ENCODE data around the gene YAP1. TPM values are rescaled to one million over a fixed set of nuclear protein-coding genes. Genes with fewer than 3 reads are reported as not detected.
A peak's percentile ranks its signal among the peaks of the same experiment; 100 is the strongest.

Gene YAP1
- total and polyA plus RNA-seq, 2 donors (not counting 1 experiment from before 2014, with no cell fraction given): 116 to 169 TPM

GRCh38 chr11:102085864-102086551 lies 24.2 kb upstream of the YAP1 start:
- Histone ChIP-seq H3K9me3 (ENCODE audit: control insufficient read depth, insufficient read depth, low read depth, low read length) (no peaks in the 10 kb centered on the region), H3K4me3 (replicated peaks in 1 of 4; ENCODE audit: control extremely low read depth in 1 of 4, insufficient read depth in 1 of 4, low read depth in 3 of 4, low read length in 4 of 4) (no peak overlapping the region), H2AFZ (ENCODE audit: low read length) (no peak overlapping the region), H3K79me2 (ENCODE audit: control insufficient read depth, insufficient read depth, low read length) (no peaks in the 10 kb centered on the region), H3K27ac (ENCODE audit: insufficient read depth, low read length) (no peak overlapping the region), H3K36me3 (ENCODE audit: control insufficient read depth, insufficient read depth, low read length) (no peaks in the 10 kb centered on the region), H3K4me1 (ENCODE audit: control insufficient read depth, extremely low read depth, insufficient read depth, low read length) (no peaks in the 10 kb centered on the region), H4K20me1 (ENCODE audit: control insufficient read depth, extremely low read depth, insufficient read depth, low read length) (no peaks in the 10 kb centered on the region), H3K9ac (ENCODE audit: insufficient read depth, low read length) (no peak overlapping the region), H3K4me2 (ENCODE audit: extremely low read depth, insufficient read depth, low read length) (no peak overlapping the region), H3K27me3 (ENCODE audit: control insufficient read depth, insufficient read depth, low read length) (no peaks in the 10 kb centered on the region)
- DNase-seq (ENCODE audit: low read depth in 2 of 2): peak; percentile 14 to 38
- no peak for TF ChIP-seq EZH2 (IDR thresholded peaks at IDR 0.05; ENCODE audit: low read length, missing control alignments)
- TF ChIP-seq CTCF (conservative IDR thresholded peaks at IDR 0.05 in 1 of 2, IDR thresholded peaks at IDR 0.05 in 1 of 2; ENCODE audit: low read depth in 1 of 2, low read length in 2 of 2): no peak

DNA sequence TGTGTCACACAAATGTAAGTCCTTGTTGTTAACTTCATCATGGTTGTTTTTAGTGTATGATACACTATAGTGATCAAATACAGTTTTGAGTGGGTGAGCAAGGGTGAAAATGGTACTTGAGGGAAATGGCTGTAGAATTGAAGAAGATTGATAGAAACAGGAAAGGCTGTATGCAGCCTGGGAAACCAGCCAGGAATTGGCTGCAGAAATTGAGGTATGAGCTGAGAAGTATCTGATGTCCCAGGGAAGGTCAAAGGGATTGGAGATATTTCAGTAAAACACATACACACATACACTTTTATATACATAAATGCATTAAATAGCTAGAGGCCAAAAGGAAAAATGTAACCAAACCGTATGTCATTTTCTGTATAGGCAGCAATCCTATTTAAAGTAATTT lies 13.1 kb upstream of the YAP1 start:
- Histone ChIP-seq H4K20me1 (ENCODE audit: control insufficient read depth, extremely low read depth, insufficient read depth, low read length) (no peaks in the 10 kb centered on the region), H3K4me2 (ENCODE audit: extremely low read depth, insufficient read depth, low read length) (no peak overlapping the region), H3K4me3 (replicated peaks in 1 of 4; ENCODE audit: control extremely low read depth in 1 of 4, insufficient read depth in 1 of 4, low read depth in 3 of 4, low read length in 4 of 4) (no peak overlapping the region), H3K9me3 (ENCODE audit: control insufficient read depth, insufficient read depth, low read depth, low read length) (no peaks in the 10 kb centered on the region), H3K79me2 (ENCODE audit: control insufficient read depth, insufficient read depth, low read length) (no peaks in the 10 kb centered on the region), H3K27me3 (ENCODE audit: control insufficient read depth, insufficient read depth, low read length) (no peaks in the 10 kb centered on the region), H2AFZ (ENCODE audit: low read length) (no peak overlapping the region), H3K36me3 (ENCODE audit: control insufficient read depth, insufficient read depth, low read length) (no peaks in the 10 kb centered on the region), H3K4me1 (ENCODE audit: control insufficient read depth, extremely low read depth, insufficient read depth, low read length) (no peaks in the 10 kb centered on the region), H3K9ac (ENCODE audit: insufficient read depth, low read length) (no peak overlapping the region), H3K27ac (ENCODE audit: insufficient read depth, low read length) (no peak overlapping the region)
- DNase-seq (ENCODE audit: low read depth in 2 of 2): peak; percentile 27 to 54
- TF ChIP-seq CTCF (conservative IDR thresholded peaks at IDR 0.05 in 1 of 2, IDR thresholded peaks at IDR 0.05 in 1 of 2; ENCODE audit: low read depth in 1 of 2, low read length in 2 of 2): no peak
- TF ChIP-seq EZH2 (IDR thresholded peaks at IDR 0.05; ENCODE audit: low read length, missing control alignments): no peak

DNA sequence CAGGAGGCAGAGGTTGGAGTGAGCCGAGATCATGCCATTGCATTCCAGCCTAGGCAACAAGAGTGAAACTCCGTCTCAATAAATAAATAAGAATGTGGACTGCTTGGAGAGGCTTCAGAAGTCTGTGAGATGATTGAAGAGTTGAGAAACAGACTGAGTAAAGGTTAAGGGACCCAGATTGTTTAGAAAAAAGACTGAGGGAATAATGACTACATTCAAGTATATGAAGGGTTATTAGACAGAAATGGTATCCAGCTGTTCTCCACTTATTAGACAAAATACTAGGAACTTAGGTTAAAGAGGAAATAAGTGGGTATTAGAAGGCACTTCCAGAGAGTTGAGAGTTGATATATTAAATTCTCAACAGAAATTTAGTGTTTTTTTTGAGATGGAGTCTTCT lies 10.5 kb upstream of the YAP1 start:
- DNase-seq (ENCODE audit: low read depth in 2 of 2): peak in 1 of 2 donors; percentile 67
- Histone ChIP-seq H3K79me2 (ENCODE audit: control insufficient read depth, insufficient read depth, low read length) (no peaks in the 10 kb centered on the region), H2AFZ (ENCODE audit: low read length) (no peak overlapping the region), H3K4me1 (ENCODE audit: control insufficient read depth, extremely low read depth, insufficient read depth, low read length) (no peaks in the 10 kb centered on the region), H3K9ac (ENCODE audit: insufficient read depth, low read length) (no peak overlapping the region), H3K27ac (ENCODE audit: insufficient read depth, low read length) (no peak overlapping the region), H3K27me3 (ENCODE audit: control insufficient read depth, insufficient read depth, low read length) (no peaks in the 10 kb centered on the region), H3K36me3 (ENCODE audit: control insufficient read depth, insufficient read depth, low read length) (no peaks in the 10 kb centered on the region), H4K20me1 (ENCODE audit: control insufficient read depth, extremely low read depth, insufficient read depth, low read length) (no peaks in the 10 kb centered on the region), H3K9me3 (ENCODE audit: control insufficient read depth, insufficient read depth, low read depth, low read length) (no peaks in the 10 kb centered on the region), H3K4me3 (replicated peaks in 1 of 4; ENCODE audit: control extremely low read depth in 1 of 4, insufficient read depth in 1 of 4, low read depth in 3 of 4, low read length in 4 of 4) (no peak overlapping the region), H3K4me2 (ENCODE audit: extremely low read depth, insufficient read depth, low read length) (no peak overlapping the region)
- TF ChIP-seq EZH2 (IDR thresholded peaks at IDR 0.05; ENCODE audit: low read length, missing control alignments) (no peak), CTCF (conservative IDR thresholded peaks at IDR 0.05 in 1 of 2, IDR thresholded peaks at IDR 0.05 in 1 of 2; ENCODE audit: low read depth in 1 of 2, low read length in 2 of 2) (no peak)
